SK-N-SH (cell line): ENCODE measurements around the gene SPRED3. TPM values are rescaled to one million over a fixed set of nuclear protein-coding genes. Genes with fewer than 3 reads are reported as not detected.

Experiments
- CTCF ChIA-PET: fragments of 300-600, 350-600 bp; formaldehyde crosslinking; extraction: SDS; loops from one replicate; lab custom pipeline; 2021; lab: Yijun Ruan, JAX
- POLR2A ChIA-PET: fragments of 350-600 bp; sonication (Branson Sonifier 250); formaldehyde crosslinking; extraction: SDS; loops from one replicate; lab custom pipeline; 2020; ENCODE audit warnings: antibody characterized with exemption, inconsistent platforms; lab: Yijun Ruan, JAX
- DNase-seq: peaks from one replicate; pipeline ENCODE4 v3.0.0; 2012
- H2AFZ ChIP-seq: fragments of 200-600 bp; sonication (generic); 2 replicates; pipeline ENCODE4 v1.8.1; 2016; ENCODE audit warnings: antibody characterized with exemption, mild to moderate bottlenecking, low read depth
- H3F3A ChIP-seq: fragments of 200-600 bp; sonication (generic); replicated peaks from 2 replicates; pipeline ENCODE3; 2016; ENCODE audit warnings: antibody characterized with exemption, mild to moderate bottlenecking; ENCODE audit not compliant: insufficient read depth
- H3K27ac ChIP-seq, 2 experiments: fragments of 200-500 bp in 1 of 2; fragments of 200-600 bp in 1 of 2; sonication (Bioruptor generic) in 1 of 2; sonication (generic), shearing (Covaris generic) in 1 of 2; 2 replicates each; pipeline versions ENCODE4 v1.5.1 to v1.6.1; 2014 to 2016; ENCODE audit warnings: low read depth in 2 of 2, inconsistent platforms in 1 of 2, low read length in 1 of 2, mild to moderate bottlenecking in 1 of 2, mixed read lengths in 1 of 2
- H3K27me3 ChIP-seq: fragments of 200-600 bp; sonication (generic), shearing (Covaris generic); 2 replicates; pipeline ENCODE4 v1.6.1; 2016; ENCODE audit warnings: mixed run types; ENCODE audit not compliant: insufficient read depth
- H3K36me3 ChIP-seq, 2 experiments: fragments of 200-500 bp in 1 of 2; fragments of 200-600 bp in 1 of 2; sonication (Bioruptor generic) in 1 of 2; sonication (generic) in 1 of 2; replicated peaks in 1 of 2; 2 replicates each; pipeline versions ENCODE3 to v1.5.1; 2014 to 2016; ENCODE audit warnings: low read length in 1 of 2, mild to moderate bottlenecking in 1 of 2; ENCODE audit not compliant: insufficient read depth in 2 of 2, control insufficient read depth in 1 of 2
- H3K4me1 ChIP-seq, 2 experiments: fragments of 200-500 bp in 1 of 2; fragments of 200-600 bp in 1 of 2; sonication (Bioruptor generic) in 1 of 2; sonication (generic), shearing (Covaris generic) in 1 of 2; 2 replicates each; pipeline versions ENCODE4 v1.5.1 to v1.6.1; 2014 to 2016; ENCODE audit warnings: low read depth in 1 of 2, low read length in 1 of 2, mixed run types in 1 of 2; ENCODE audit not compliant: insufficient read depth in 2 of 2, control insufficient read depth in 1 of 2
- H3K4me2 ChIP-seq: fragments of 200-600 bp; sonication (generic), shearing (Covaris generic); 2 replicates; pipeline ENCODE4 v1.6.1; 2017; ENCODE audit warnings: mixed run types
- H3K4me3 ChIP-seq, 2 experiments: fragments of 200-500 bp in 1 of 2; fragments of 200-600 bp in 1 of 2; sonication (Bioruptor generic) in 1 of 2; sonication (generic), shearing (Covaris generic) in 1 of 2; 2 replicates each; pipeline versions ENCODE4 v1.5.1 to v1.8.1; 2014 to 2016; ENCODE audit warnings: low read depth in 2 of 2, inconsistent platforms in 1 of 2, low read length in 1 of 2, mild to moderate bottlenecking in 1 of 2, mixed read lengths in 1 of 2, moderate library complexity in 1 of 2
- H3K79me2 ChIP-seq: fragments of 200-600 bp; sonication (generic); 2 replicates; pipeline ENCODE4 v1.8.1; 2017; ENCODE audit warnings: mild to moderate bottlenecking; ENCODE audit not compliant: insufficient read depth
- H3K9ac ChIP-seq: fragments of 200-600 bp; sonication (generic); 2 replicates; pipeline ENCODE4 v1.6.1; 2017; ENCODE audit warnings: mixed run types
- H3K9me2 ChIP-seq: fragments of 200-600 bp; sonication (generic); 2 replicates; pipeline ENCODE4 v1.6.1; 2017; ENCODE audit warnings: mixed run types
- H3K9me3 ChIP-seq: fragments of 200-600 bp; sonication (generic); 2 replicates; pipeline ENCODE4 v1.6.1; 2017; ENCODE audit warnings: mixed run types, mild to moderate bottlenecking, moderate library complexity
- H4K20me1 ChIP-seq: fragments of 200-600 bp; sonication (generic); 2 replicates; pipeline ENCODE4 v1.6.1; 2017; ENCODE audit warnings: mild to moderate bottlenecking, mixed run types; ENCODE audit not compliant: insufficient read depth
- ELF1 ChIP-seq: IDR thresholded peaks from 2 replicates; pipeline ENCODE4 v1.4.0; 2012
- GABPA ChIP-seq: IDR thresholded peaks from 2 replicates; pipeline ENCODE4 v1.4.0; 2012; ENCODE audit warnings: low read depth, mild to moderate bottlenecking
- GATA2 ChIP-seq: sonication (generic); formaldehyde crosslinking; IDR thresholded peaks from 2 replicates; pipeline ENCODE4 v1.5.0; 2020; ENCODE audit warnings: mild to moderate bottlenecking, missing genetic modification reagents
- JUND ChIP-seq: IDR thresholded peaks from 2 replicates; pipeline ENCODE4 v1.4.0; 2012
- MEF2A ChIP-seq: IDR thresholded peaks from 2 replicates; pipeline ENCODE4 v1.4.0; 2012; ENCODE audit warnings: low read depth, borderline replicate concordance
- PBX3 ChIP-seq: IDR thresholded peaks from 2 replicates; pipeline ENCODE4; 2012
- RCOR1 ChIP-seq: fragments of 150-350 bp; IDR thresholded peaks from 2 replicates; pipeline ENCODE4 v1.6.1; 2017; ENCODE audit warnings: antibody characterized with exemption, low read length
- REST ChIP-seq: IDR thresholded peaks from 2 replicates; pipeline ENCODE4 v1.6.1; 2012; ENCODE audit warnings: mild to moderate bottlenecking, low read depth, low read length, moderate library complexity
- RFX5 ChIP-seq: IDR thresholded peaks from 2 replicates; pipeline ENCODE4 v1.6.1; 2012; ENCODE audit warnings: mild to moderate bottlenecking, improper control_type of control experiment, low read length
- SIN3A ChIP-seq: IDR thresholded peaks from 2 replicates; pipeline ENCODE4 v1.6.1; 2012; ENCODE audit warnings: low read depth, mild to moderate bottlenecking, low read length, moderate library complexity, borderline replicate concordance
- SMC3 ChIP-seq: IDR thresholded peaks from 2 replicates; pipeline ENCODE4 v1.6.1; 2012; ENCODE audit warnings: low read depth, low read length, improper control_type of control experiment
- TAF1 ChIP-seq: IDR thresholded peaks from 2 replicates; pipeline ENCODE4 v1.6.1; 2012; ENCODE audit warnings: low read depth, mild to moderate bottlenecking, low read length, moderate library complexity, borderline replicate concordance
- TCF12 ChIP-seq: IDR thresholded peaks from 2 replicates; pipeline ENCODE4 v1.4.0; 2012
- TEAD4 ChIP-seq: IDR thresholded peaks from 2 replicates; pipeline ENCODE4 v1.4.0; 2012; ENCODE audit warnings: mild to moderate bottlenecking, borderline replicate concordance; ENCODE audit not compliant: insufficient read depth
- USF2 ChIP-seq: fragments of 150-350 bp; IDR thresholded peaks from 2 replicates; pipeline ENCODE4 v1.6.1; 2017; ENCODE audit warnings: antibody characterized with exemption, low read length, low read depth, borderline replicate concordance
- YY1 ChIP-seq: IDR thresholded peaks from 2 replicates; pipeline ENCODE4 v1.4.0; 2012; ENCODE audit warnings: low read depth, mild to moderate bottlenecking
- ZBTB33 ChIP-seq: IDR thresholded peaks from 2 replicates; pipeline ENCODE4 v1.4.0; 2012; ENCODE audit warnings: low read depth, borderline replicate concordance
- WGBS: methylation state at CpG from one replicate; pipeline ENCODE4 v1.1.6; 2017; ENCODE audit warnings: low lambda C conversion rate; 5-methylcytosine and 5-hydroxymethylcytosine counted together
- polyA plus RNA-seq, 3 experiments: library from polyadenylated mRNA; depleted of rRNA; stranded (reverse); fragments of >200 nt; gene quantifications; 2 replicates each; pipeline ENCODE4 v1.2.3, GENCODE V29; 2012

SPRED3 gene
- polyA plus RNA-seq, 1 of the 3 experiments (the other 2 are of a cell fraction): 11.1 TPM

GRCh38 chr19:38412961-38413360 is 24.5 kb downstream of the SPRED3 start (continued):
- no peak for TF ChIP-seq ZBTB33
- no peak for TF ChIP-seq TAF1
- TF ChIP-seq RCOR1: no peak
- TF ChIP-seq GATA2: no peak
- no peak for TF ChIP-seq MEF2A

- peaks cover 3% of the 10 kb centered on the region for H3F3A ChIP-seq
- H3K4me1 ChIP-seq: no peaks in the 10 kb centered on the region
- no peak for DNase-seq
- 85% methylated on average over 6 of the region's 6 CpGs for WGBS
- ChIA-PET CTCF (interaction anchor here (1.0 to 4.0 kb wide), 2 partner anchors 10 to 221 kb away, joined by 3 to 30 read pairs; partner anchors contain the start of gene FAM98C), POLR2A (no interaction called here)
- H3K4me3 ChIP-seq: no peak overlapping the region
- H3K9ac ChIP-seq: no peak overlapping the region
- no peaks in the 10 kb centered on the region for H4K20me1 ChIP-seq
- H3K9me2 ChIP-seq: no peaks in the 10 kb centered on the region
- H3K27ac ChIP-seq: no peak overlapping the region
- no peak overlapping the region for H3K4me2 ChIP-seq
- no peaks in the 10 kb centered on the region for H3K9me3 ChIP-seq
- no peak overlapping the region for H2AFZ ChIP-seq
- no peaks in the 10 kb centered on the region for H3K79me2 ChIP-seq
- H3K36me3 ChIP-seq: no peaks in the 10 kb centered on the region
- H3K27me3 ChIP-seq: no peaks in the 10 kb centered on the region
- no peak for TF ChIP-seq JUND
- TF ChIP-seq RFX5: no peak
- no peak for TF ChIP-seq GATA2
- no peak for TF ChIP-seq PBX3
- no peak for TF ChIP-seq GABPA
- TF ChIP-seq REST: no peak
- no peak for TF ChIP-seq MEF2A
- TF ChIP-seq ELF1: no peak
- TF ChIP-seq SMC3: no peak
- no peak for TF ChIP-seq TCF12
- TF ChIP-seq TEAD4: no peak
- no peak for TF ChIP-seq USF2
- no peak for TF ChIP-seq SIN3A
- TF ChIP-seq TAF1: no peak
- TF ChIP-seq YY1: no peak
- TF ChIP-seq, all 33 proteins: peak for 0
These were observed 24.9 kb downstream of the SPRED3 start for GRCh38 chr19:38413416-38413815.
